GM18519 (cell line): Measurements from ENCODE around the gene TMEM165.

ENCODE experiments used
- ATAC-seq: cut with Tn5 transposase; IDR thresholded peaks from one replicate; pipeline ENCODE4 v1.9.1; 2021; ENCODE audit warnings: mild to moderate bottlenecking, moderate library complexity; ENCODE audit not compliant: unreplicated experiment, low FRiP score

Gene TMEM165

DNA sequence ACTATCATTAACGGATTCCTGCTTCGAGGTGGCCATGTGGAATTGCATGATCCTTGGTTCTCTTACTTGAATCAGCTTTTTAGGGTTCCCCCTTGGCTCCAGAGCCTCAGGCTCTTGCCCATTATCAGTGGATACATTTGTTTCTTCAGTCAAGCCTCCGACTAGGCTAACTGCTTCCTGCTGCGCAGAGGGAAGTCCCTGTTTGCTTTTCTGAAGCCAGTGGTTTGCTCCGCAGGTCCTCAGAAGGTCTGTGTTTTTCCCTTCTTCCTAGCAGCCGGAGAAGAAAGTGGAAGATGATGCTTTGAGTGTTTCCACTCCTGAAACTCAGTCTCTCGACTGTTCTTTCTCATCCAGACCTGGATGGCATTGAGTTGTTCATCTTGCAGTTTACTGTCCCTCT lies 29.1 kb upstream of the TMEM165 start:
- no peak for ATAC-seq

DNA sequence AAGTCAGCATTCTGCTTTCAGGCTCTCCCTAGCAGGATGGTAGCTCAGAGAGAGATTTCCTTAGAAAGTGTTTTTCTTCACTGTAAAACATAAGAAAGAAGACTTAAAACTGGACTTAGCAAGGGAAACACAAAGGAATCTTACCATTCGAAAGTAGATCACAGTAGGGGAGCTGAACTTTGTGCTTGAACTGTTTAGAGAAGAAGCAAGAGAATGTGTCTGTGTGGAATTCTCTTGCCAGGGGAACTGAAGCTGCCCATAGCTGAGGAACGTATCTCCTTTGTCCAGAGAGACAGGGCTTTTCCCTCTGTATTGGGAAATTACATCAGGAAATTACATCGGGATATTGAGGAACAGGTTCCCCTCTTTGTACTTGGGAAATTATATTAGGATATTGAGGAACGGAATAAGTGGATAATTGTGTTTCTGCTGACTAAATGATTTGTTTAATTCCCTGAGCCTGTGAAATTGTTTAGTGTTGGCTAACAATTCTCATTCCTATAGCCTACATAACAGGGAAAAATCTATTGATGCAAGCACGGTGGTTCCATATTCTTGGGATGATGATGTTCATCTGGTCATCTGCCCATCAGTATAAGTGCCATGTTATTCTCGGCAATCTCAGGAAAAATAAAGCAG lies 28.6 kb upstream of the TMEM165 start:
- no peak for ATAC-seq

DNA sequence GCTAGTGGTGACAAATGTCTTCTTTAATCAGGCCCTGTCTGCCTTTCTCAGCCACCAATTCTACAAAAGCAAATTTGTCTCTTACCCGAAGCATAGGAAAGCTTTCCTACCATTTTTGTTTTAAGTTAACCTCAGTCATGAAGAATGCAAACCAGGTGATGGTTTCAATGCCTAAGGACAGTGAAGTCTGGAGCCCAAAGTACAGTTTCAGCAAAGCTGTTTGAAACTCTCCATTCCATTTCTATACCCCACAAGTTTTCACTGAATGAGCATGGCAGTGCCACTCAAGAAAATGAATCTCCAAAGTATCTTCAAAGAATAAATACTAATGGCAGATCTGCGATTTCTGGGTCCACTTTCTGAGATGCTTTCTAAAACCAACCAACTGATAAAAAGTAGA lies 25.8 kb upstream of the TMEM165 start:
- ATAC-seq: no peak

DNA sequence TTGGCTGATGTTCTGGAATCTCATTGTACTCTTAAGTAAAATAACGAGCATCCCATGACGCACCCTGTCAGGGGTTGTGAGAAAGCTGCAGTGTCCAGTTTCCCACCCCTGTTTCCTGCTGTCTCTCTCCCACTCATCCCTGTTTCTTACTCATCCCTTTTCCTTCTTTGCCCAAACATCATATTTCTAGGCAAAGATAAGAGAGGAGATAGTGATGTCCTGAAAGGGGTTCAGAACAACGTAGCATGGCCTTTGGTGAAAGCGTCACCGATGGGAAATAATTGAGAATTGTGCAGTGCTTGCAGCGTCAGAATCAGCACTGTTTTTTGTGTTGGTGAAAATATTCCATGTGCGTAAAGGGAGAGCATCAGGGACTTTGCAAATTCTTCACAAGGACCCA lies 23.5 kb upstream of the TMEM165 start:
- ATAC-seq: no peak

DNA sequence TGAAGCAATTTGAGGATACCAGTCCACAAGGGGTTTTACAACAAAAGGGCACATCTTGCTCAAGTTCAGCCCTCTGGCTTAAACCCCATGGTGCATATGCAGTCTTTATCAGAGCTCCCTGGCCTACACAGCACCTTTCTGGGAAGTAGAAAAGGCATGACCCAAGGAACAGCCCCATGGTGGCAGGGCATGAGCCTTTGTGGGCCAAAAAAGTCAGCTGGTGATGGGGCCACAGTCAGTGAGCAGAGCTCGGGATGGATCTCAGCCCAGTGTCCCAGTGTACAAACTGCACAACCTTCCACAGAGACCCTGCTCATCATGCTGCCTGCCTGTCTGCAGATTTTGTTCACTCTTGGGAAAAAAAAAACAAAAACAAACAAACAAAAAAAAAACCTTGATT lies 22.3 kb upstream of the TMEM165 start:
- ATAC-seq: no peak

DNA sequence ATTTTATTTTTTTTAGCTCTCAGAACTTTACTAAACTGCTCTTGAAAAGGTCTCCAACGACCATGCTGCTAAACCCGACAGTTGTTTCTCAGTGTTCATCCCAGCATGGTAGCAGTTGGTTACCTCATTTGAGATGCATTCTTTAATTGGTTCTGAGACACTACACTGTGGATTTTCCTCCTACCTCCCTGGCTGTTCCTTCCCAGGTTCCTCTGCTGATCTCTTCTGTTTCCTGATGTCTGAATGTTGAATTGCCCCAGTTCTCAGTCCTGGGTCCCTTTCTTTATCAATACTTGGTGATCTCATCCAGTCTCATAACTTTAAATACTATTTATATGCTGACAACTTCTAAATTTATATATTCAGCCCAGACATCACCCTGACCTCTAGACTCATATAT lies 19.1 kb upstream of the TMEM165 start:
- ATAC-seq: no peak

DNA sequence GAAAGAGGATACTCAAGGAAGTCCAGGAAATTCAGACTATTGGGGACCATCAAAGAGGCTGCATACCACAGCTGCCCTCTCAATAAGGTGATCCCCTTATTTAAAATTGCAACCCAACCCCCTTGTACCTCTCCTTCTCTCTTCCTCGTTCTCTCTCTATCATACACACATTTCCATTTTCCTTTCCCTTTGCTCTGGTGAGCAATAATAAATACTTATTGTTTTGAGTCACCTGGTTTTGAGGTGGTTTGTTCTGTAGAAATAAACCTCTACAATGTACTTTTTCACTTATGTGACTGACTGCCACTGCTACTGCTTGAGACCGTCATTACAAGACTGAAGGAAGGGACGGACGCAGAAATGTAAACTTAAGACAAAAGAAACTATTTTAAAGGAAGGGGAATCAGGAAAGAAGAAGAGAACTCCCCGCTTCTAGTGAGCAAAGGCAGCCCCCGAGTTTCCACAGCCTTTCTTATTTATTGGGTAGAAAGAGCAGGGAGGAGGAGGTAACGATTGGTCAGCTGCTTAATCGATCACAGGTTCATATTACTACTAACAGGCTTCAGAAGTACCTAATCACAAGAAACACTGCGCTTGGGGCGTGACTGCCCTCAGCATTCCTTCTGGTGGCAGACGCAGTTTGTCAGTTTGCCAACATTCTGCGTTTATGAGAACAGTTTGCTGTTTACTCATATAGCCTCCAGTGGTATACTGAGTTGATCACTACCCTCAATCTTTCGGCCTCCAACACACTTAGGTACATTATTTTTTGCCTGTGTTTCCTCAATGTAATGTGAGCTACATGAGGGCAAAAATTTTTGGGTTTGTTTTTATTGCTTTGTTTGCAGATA lies 16.9 kb upstream of the TMEM165 start:
- ATAC-seq: no peak

DNA sequence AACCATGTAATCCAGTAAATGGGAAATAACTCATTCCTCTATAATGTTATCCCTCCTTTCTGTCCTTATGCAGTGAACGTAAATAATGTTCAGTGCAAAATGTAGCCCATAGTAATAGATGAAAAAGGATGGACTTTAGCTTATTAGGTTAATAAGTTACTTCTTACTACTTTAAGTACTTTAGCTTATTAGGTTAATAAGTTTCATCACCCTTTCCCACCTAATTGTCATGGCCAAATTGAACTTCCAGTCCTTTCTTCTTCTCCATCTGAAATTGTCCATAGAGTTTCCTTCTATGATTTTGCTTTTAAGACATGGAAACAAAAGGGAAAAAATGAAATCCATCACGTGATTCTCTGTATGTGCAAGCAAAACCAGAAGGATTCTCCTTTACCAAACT lies 15.2 kb upstream of the TMEM165 start:
- no peak for ATAC-seq

DNA sequence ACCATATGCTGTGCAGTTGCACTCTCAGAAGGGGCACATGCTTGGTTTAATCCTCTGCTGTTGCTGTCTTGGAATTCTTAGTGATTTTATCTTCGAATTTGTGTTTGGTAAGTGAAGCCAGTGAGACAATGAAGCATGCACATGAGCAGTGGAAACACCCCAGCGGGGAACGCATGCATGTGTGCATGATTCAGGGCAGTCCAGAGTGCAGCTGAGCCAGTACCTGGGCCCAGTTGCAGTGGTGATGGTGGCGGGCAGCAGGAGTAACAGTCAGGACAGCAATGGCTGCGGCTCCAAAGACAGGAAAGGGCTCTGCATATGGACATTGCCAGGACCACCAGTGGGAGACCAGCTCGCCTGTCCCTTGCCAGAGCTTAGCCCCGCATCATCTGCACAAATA lies 14.3 kb upstream of the TMEM165 start:
- ATAC-seq: no peak

DNA sequence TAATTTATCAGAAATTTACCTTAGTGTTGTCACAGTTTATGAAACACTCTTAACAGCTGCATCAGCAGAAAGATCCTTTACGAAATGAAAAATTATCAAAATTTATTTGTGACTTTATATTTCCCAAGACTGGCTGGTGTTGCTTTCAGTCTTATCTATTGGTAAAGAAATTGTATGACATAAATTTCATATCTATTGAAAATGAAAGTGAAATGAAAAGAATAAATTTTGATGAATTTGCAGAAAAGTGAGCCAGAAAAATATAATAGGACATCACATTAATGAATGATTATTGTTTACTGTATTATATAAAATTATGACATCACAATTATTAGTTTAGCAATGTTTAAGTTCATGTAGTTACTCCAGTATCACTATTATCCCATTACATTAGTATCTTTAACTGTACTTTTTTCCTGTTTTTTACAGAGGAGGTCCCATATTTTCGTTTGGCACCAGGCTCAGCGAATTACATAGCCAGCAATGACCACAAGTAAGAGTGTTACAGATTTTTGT lies 13.2 kb upstream of the TMEM165 start:
- ATAC-seq: no peak

DNA sequence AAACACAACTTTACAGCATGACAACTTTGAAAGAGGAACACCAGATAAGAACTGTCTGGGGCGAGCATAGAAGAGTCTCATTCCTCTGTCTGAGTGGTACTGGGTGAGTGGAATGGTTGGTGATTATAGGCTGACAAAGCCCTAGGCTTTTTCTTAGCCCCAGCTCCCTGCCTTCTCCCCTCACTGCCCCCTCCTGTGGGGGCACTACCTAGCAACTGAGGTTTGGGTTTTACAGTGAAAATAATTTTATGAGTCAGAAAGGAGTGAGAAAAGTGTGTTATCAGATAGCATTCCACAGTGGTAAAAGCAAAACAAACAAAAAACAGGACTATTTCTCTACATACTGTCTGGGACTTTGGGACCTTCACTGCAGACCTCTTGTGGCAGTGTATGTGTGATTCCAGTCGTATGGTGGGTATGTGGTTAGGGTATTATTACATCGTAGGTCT lies 10.5 kb upstream of the TMEM165 start:
- ATAC-seq: no peak

DNA sequence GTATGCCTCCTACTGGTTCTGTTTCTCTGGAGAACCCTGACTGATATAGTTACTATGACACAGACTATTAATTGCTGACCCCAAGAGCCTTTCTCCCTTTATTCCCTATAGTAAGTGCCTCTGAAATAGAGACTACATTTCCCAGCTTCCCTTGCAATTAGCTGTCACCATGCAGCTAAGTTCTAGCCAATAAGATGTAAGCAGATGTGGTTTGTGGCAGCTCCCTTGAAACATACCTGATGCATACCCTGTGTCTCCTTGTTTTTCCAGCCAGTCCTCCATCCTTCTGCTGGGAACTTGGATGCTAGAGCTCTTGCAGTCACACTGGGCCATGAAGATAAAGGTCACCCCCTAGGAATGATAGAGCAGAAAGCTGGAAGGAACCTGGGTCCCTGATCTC lies 9.7 kb upstream of the TMEM165 start:
- peak; percentile 78 for ATAC-seq

DNA sequence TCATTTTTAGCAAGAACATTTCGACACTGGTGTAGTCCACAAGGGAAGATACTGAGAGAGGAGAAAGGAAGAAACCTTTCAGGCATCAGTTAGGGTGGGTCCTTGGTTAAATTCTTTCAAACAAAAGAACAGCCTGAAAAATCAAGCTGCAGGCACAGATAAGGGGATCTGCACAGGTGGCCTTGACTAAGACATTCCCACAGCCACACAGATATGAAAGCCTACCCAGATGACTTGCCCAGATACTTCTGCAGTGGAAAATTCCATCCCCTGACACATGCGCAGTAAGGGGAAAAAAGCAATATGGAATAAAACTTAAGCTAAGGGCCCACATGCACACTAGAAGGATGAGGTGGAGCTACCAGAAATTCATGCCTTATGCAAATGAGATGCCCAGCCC lies 8.9 kb upstream of the TMEM165 start:
- no peak for ATAC-seq

DNA sequence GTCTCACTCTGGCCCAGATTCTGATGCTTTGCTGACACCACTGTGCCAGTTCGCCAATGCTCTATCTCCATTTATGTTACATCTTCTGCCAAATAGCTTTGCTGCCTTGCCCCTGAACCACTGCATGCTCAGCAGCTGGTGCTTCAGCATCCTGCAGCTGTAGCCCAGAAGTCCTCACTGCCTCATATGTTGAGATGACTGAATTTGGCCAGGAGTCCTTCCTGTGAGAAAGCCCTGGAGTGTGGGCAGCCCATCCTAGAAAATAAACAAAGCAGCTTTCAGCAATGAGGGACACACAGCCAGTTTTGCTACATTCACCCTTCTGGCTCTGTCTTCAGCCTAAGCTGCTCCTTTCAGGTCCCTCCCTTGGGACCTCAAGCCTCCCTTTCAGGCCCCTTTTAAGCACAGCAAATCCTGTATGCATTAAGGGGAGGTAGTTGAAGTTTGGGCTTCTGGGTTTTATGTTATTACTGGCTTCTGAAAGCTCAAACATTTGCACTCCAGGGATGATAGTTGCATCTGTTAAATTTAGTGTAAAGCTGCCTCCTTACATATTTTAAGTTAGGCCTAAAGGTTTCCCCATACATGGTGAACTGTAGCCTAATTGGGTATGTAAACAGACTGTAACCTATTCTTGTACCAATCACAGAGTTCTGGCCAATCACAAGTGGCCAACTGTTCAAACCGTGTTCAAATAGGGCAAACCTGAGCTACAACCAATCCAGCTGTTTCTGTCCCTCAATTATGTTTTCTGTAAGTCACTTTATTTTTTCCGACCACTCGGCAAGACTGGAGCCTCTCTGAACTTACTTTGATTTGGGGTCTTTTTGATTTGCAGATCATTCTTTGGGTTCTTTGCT lies 2.1 kb upstream of the TMEM165 start:
- no peak for ATAC-seq

DNA sequence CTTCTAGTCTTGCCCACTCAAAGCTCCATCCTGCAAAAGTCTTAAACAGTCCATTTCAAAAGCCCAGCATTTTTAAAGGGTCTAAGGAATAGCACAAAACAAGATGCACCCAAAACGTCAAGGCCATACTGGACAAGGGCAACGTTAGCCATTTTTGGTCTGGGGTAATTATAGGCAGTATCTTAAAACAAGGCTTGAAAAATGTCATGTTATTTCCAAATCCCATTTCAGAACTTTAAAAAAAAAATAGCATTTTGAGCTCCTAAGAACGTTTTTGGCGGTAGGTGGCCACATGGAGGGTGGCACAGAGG lies 584 bp upstream of the TMEM165 start:
- ATAC-seq: no peak

DNA sequence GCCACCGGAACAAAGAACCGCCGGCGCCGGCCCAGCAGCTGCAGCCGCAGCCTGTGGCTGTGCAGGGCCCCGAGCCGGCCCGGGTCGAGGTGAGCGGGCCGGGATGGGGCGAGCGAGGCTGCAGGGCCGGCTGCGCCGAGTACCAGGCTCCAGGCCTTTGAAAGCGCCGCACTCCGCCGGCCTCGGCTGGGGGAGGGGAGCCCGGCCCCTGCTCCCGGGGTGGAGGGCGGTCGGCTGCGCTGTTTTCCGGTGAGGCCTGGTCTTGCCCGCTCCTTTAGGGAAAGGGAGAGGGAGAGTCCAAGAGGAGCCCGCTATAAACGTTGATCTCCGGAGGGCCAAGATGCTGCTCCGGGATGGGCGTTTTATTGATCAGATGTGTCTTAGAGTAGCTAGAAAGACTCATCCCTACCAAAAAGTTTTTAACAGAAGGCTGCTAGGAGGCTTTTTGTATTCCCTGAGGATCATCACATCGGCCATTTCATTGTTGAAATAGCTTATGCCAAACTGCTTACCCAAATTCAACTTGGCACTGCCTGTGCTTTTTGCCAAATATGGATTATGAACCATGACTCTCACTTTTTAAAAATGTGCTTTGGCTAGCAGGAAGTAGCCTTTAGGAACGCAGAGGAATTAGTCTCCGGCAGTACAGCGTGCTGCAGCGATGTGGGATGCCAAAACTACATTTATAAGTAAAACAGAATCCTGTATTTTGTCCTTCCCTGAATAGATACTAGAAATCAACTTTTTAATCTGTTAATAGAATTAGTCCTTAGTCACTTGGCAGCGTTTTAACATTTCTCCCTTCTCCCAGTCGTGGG lies 760 bp downstream of the TMEM165 start:
- peak; percentile 20 for ATAC-seq

DNA sequence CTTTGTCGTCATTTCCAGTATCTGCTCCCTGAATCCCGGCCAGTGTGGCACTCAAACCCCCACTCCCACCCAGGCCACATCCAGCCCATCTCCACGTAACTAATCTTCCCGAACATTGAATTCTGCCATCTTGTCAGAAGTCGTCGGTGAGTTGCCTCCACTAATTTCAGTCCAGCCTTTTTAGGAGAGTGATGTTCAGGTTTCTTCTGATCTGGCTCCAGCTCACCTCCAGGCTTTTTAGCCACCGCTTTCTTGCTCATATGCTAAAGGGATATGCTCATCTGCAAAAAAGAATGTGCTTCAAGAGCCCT lies 1.3 kb downstream of the TMEM165 start:
- no peak for ATAC-seq

DNA sequence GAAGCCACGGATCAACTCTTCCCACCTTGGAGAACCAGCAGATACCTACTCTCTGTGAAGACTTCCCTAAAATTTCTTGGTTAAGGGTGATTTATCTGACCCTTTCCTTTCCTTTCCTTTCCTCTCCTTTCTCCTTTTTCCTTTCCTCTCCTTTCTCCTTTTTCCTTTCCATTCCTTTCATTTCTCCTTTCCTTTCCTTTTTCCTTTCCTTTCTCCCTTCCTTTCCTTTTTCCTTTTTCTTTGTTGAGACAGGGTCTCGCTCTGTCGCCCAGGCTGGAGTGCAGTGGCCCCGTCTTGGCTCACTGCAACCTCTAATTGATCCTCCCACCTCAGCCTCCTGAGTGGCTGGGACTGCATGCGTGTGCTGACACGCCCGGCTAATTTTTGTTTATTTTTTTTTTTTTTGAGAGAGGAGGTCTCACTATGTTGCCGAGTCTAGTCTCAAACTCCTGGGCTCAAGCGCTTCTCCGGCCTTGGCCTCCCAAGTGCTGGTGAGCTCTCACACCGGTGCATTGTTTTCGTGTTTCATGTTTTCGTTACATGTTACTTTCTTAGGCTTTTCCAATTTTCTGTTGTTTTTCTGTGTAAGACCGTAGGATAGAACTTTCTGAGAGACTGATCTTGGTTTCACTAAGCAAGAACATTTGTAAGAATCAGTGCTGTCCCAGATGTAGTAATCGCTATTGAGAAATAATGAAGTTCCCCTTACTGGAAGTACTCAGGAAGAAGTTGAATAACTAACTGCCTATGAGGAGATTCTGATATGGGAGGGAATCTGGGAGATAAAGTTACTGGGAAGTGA lies 2.0 kb downstream of the TMEM165 start:
- ATAC-seq: no peak

DNA sequence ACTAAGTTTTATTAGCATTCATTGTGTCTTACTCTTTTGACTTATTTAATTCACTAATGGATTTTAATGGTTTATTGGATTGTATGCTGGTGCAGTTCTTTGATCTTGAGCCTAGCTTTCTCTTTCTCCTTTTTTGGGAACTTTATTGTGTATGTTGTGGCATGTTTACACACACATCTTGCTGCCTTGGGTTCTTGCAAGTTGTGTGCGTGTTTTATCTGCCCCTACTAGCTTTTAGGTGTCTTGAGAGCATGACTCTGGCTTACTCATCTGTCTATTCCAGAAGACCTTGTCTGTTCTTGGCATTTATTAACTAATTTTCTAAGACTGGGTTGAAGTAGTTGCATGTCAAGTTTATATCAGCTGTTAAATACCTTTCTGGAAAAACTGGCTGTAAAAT lies 2.7 kb downstream of the TMEM165 start:
- no peak for ATAC-seq

DNA sequence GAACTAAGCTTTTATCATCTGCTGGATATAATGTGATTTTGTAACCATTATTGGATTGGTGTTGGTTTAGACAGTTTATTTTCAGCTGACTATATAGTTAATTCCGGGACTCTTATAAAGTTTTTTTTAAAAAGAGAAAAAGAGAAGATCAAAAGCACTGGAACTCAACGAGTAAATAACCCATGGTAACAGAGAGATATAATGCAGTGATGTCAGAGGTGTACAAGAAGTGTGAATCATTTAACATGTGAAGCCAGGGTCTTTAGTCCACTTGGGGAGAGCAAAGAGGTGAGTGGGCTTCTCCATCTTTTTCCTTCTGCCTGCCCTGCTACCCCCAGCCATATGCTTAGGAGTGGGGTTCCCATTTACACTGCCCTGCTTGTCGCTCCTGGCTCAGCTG lies 3.2 kb downstream of the TMEM165 start:
- no peak for ATAC-seq
